ENCODE measurements around the gene SH3GL2.

Gene SH3GL2

GRCh38 chr9:17578911-17579793 lies at the start of gene SH3GL2:
Gene SH3GL2 (plus strand): TSS chr9:17579066.
- in situ Hi-C loops (cut with MboI; ENCODE audit: low sequenced_read_pairs), result no loop called here

- in situ Hi-C loops (cut with MboI; ENCODE audit: low sequenced_read_pairs), result no loop called here
Measured at GRCh38 chr9:17531642-17532254, 47.1 kb upstream of the SH3GL2 start.

GRCh38 chr9:17532461-17532860 lies 46.4 kb upstream of the SH3GL2 start:
- in situ Hi-C loops (cut with MboI; ENCODE audit: low sequenced_read_pairs), result no loop called here

- in situ Hi-C loops (cut with MboI; ENCODE audit: low sequenced_read_pairs), result no loop called here
Measured at GRCh38 chr9:17535176-17535575, 43.7 kb upstream of the SH3GL2 start.

- in situ Hi-C loops (cut with MboI; ENCODE audit: low sequenced_read_pairs), result no loop called here
Measured at GRCh38 chr9:17536027-17536426, 42.8 kb upstream of the SH3GL2 start.

GRCh38 chr9:17551023-17551422 lies 27.8 kb upstream of the SH3GL2 start:
- in situ Hi-C loops (cut with MboI; ENCODE audit: low sequenced_read_pairs), result no loop called here

- in situ Hi-C loops (cut with MboI; ENCODE audit: low sequenced_read_pairs), result no loop called here
Measured at GRCh38 chr9:17555362-17556054, 23.4 kb upstream of the SH3GL2 start.

- in situ Hi-C loops (cut with MboI; ENCODE audit: low sequenced_read_pairs), result no loop called here
Measured at GRCh38 chr9:17556255-17556654, 22.6 kb upstream of the SH3GL2 start.

- in situ Hi-C loops (cut with MboI; ENCODE audit: low sequenced_read_pairs), result no loop called here
Measured at GRCh38 chr9:17556935-17557334, 21.9 kb upstream of the SH3GL2 start.

- in situ Hi-C loops (cut with MboI; ENCODE audit: low sequenced_read_pairs), result no loop called here
Measured at GRCh38 chr9:17571825-17572224, 7.0 kb upstream of the SH3GL2 start.

GRCh38 chr9:17574342-17574741 lies 4.5 kb upstream of the SH3GL2 start:
- in situ Hi-C loops (cut with MboI; ENCODE audit: low sequenced_read_pairs), result no loop called here

- in situ Hi-C loops (cut with MboI; ENCODE audit: low sequenced_read_pairs), result no loop called here
Measured at GRCh38 chr9:17578577-17578910, 322 bp upstream of the SH3GL2 start.

- in situ Hi-C loops (cut with MboI; ENCODE audit: low sequenced_read_pairs), result no loop called here
Measured at GRCh38 chr9:17580119-17580518, 1.3 kb downstream of the SH3GL2 start.

- in situ Hi-C loops (cut with MboI; ENCODE audit: low sequenced_read_pairs), result no loop called here
Measured at GRCh38 chr9:17587113-17587512, 8.2 kb downstream of the SH3GL2 start.

GRCh38 chr9:17588395-17588794 lies 9.5 kb downstream of the SH3GL2 start:
- in situ Hi-C loops (cut with MboI; ENCODE audit: low sequenced_read_pairs), result no loop called here

GRCh38 chr9:17588941-17589340 lies 10.1 kb downstream of the SH3GL2 start:
- in situ Hi-C loops (cut with MboI; ENCODE audit: low sequenced_read_pairs), result no loop called here

GRCh38 chr9:17589771-17590170 lies 10.9 kb downstream of the SH3GL2 start:
- in situ Hi-C loops (cut with MboI; ENCODE audit: low sequenced_read_pairs), result no loop called here

GRCh38 chr9:17594961-17595360 lies 16.1 kb downstream of the SH3GL2 start:
- in situ Hi-C loops (cut with MboI; ENCODE audit: low sequenced_read_pairs), result no loop called here

GRCh38 chr9:17597977-17598376 lies 19.1 kb downstream of the SH3GL2 start:
- in situ Hi-C loops (cut with MboI; ENCODE audit: low sequenced_read_pairs), result no loop called here

- in situ Hi-C loops (cut with MboI; ENCODE audit: low sequenced_read_pairs), result no loop called here
Measured at GRCh38 chr9:17600962-17601593, 22.2 kb downstream of the SH3GL2 start.

- in situ Hi-C loops (cut with MboI; ENCODE audit: low sequenced_read_pairs), result no loop called here
Measured at GRCh38 chr9:17604556-17604955, 25.7 kb downstream of the SH3GL2 start.

Measured in HL-60/S4 treated with phorbol 12-myristate 13-acetate at 8.2 ng/mL for 4 days and 3 days (cell line).